ENCODE measurements around the gene MEGF11.
A peak's percentile ranks its signal among the peaks of the same experiment; 100 is the strongest.

MEGF11 gene

GRCh38 chr15:65918357-65918920 lies 335.1 kb downstream of the MEGF11 start:
- Mint-ChIP-seq H3K36me3 (ENCODE audit: insufficient read depth) (no peaks in the 10 kb centered on the region), H3K27ac (peak overlapping the region in 1 of 2 donors; percentile 21), H3K9me3 (no peaks in the 10 kb centered on the region), H3K4me3 (no peak overlapping the region), H3K27me3 (no peaks in the 10 kb centered on the region), H3K4me1 (ENCODE audit: low read depth in 2 of 2) (peaks cover 3 to 10% of the 10 kb centered on the region in 2 donors)
- no peak for DNase-seq
- ATAC-seq (replicated peaks): no peak

- DNase-seq (no peak), ATAC-seq (replicated peaks) (no peak)
- no peaks in the 10 kb centered on the region for H3K27me3 Mint-ChIP-seq
- peaks cover 3 to 10% of the 10 kb centered on the region in 2 donors for H3K4me1 Mint-ChIP-seq (ENCODE audit: low read depth in 2 of 2)
- H3K27ac Mint-ChIP-seq: peak overlapping the region in 1 of 2 donors; percentile 21
- no peaks in the 10 kb centered on the region for H3K36me3 Mint-ChIP-seq (ENCODE audit: insufficient read depth)
- H3K4me3 Mint-ChIP-seq: no peak overlapping the region
- H3K9me3 Mint-ChIP-seq: no peaks in the 10 kb centered on the region
Observed at GRCh38 chr15:65917936-65918335, 335.6 kb downstream of the MEGF11 start.

- peak overlapping the region; percentile 12 to 41 for H3K27ac Mint-ChIP-seq
- ATAC-seq (replicated peaks) (no peak), DNase-seq (no peak)
- no peaks in the 10 kb centered on the region for H3K27me3 Mint-ChIP-seq
- H3K36me3 Mint-ChIP-seq (ENCODE audit: insufficient read depth): no peaks in the 10 kb centered on the region
- no peaks in the 10 kb centered on the region for H3K9me3 Mint-ChIP-seq
- H3K4me3 Mint-ChIP-seq: no peak overlapping the region
- H3K4me1 Mint-ChIP-seq (ENCODE audit: low read depth in 2 of 2): peaks cover 3 to 10% of the 10 kb centered on the region in 2 donors
Observed at GRCh38 chr15:65917407-65917756, 336.2 kb downstream of the MEGF11 start.

- no peak for DNase-seq
Observed at GRCh38 chr15:65916664-65917406, 336.7 kb downstream of the MEGF11 start.

GRCh38 chr15:65916041-65916663 lies 337.4 kb downstream of the MEGF11 start:
- no peak for ATAC-seq (replicated peaks)
- peak overlapping the region in 1 of 2 donors; percentile 57 for H3K27ac Mint-ChIP-seq
- H3K9me3 Mint-ChIP-seq: no peaks in the 10 kb centered on the region

More at GRCh38 chr15:65916664-65917406, 336.7 kb downstream of the MEGF11 start:
- peak; percentile 75 for ATAC-seq (replicated peaks)
- H3K36me3 Mint-ChIP-seq (ENCODE audit: insufficient read depth): no peaks in the 10 kb centered on the region
- no peak overlapping the region for H3K4me3 Mint-ChIP-seq
- no peaks in the 10 kb centered on the region for H3K27me3 Mint-ChIP-seq
- peak overlapping the region; percentile 12 to 41 for H3K27ac Mint-ChIP-seq
- peaks cover 3 to 10% of the 10 kb centered on the region in 2 donors for H3K4me1 Mint-ChIP-seq (ENCODE audit: low read depth in 2 of 2)
- no peaks in the 10 kb centered on the region for H3K9me3 Mint-ChIP-seq

GRCh38 chr15:65914981-65915925 lies 338.3 kb downstream of the MEGF11 start:
- DNase-seq (no peak), ATAC-seq (replicated peaks) (no peak)
- Mint-ChIP-seq H3K4me1 (ENCODE audit: low read depth in 2 of 2) (peaks cover 3 to 10% of the 10 kb centered on the region in 2 donors), H3K27me3 (no peaks in the 10 kb centered on the region), H3K36me3 (ENCODE audit: insufficient read depth) (no peaks in the 10 kb centered on the region), H3K27ac (peak overlapping the region in 1 of 2 donors; percentile 57), H3K4me3 (no peak overlapping the region), H3K9me3 (no peaks in the 10 kb centered on the region)

More at GRCh38 chr15:65916041-65916663, 337.4 kb downstream of the MEGF11 start:
- no peak for DNase-seq
- H3K4me3 Mint-ChIP-seq: no peak overlapping the region
- peaks cover 3 to 10% of the 10 kb centered on the region in 2 donors for H3K4me1 Mint-ChIP-seq (ENCODE audit: low read depth in 2 of 2)
- H3K36me3 Mint-ChIP-seq (ENCODE audit: insufficient read depth): no peaks in the 10 kb centered on the region
- no peaks in the 10 kb centered on the region for H3K27me3 Mint-ChIP-seq

GRCh38 chr15:65914386-65914785 lies 339.2 kb downstream of the MEGF11 start:
- H3K27me3 Mint-ChIP-seq: no peaks in the 10 kb centered on the region

GRCh38 chr15:65913631-65914199 lies 339.8 kb downstream of the MEGF11 start:
- H3K27me3 Mint-ChIP-seq: no peaks in the 10 kb centered on the region
- H3K9me3 Mint-ChIP-seq: no peaks in the 10 kb centered on the region
- H3K36me3 Mint-ChIP-seq (ENCODE audit: insufficient read depth): no peaks in the 10 kb centered on the region
- H3K4me3 Mint-ChIP-seq: no peak overlapping the region
- H3K27ac Mint-ChIP-seq: no peak overlapping the region
- ATAC-seq (replicated peaks) (no peak), DNase-seq (no peak)
- peaks cover 3 to 10% of the 10 kb centered on the region in 2 donors for H3K4me1 Mint-ChIP-seq (ENCODE audit: low read depth in 2 of 2)

More at GRCh38 chr15:65914386-65914785, 339.2 kb downstream of the MEGF11 start:
- Mint-ChIP-seq H3K4me1 (ENCODE audit: low read depth in 2 of 2) (peaks cover 3 to 10% of the 10 kb centered on the region in 2 donors), H3K36me3 (ENCODE audit: insufficient read depth) (no peaks in the 10 kb centered on the region), H3K4me3 (no peak overlapping the region), H3K9me3 (no peaks in the 10 kb centered on the region), H3K27ac (no peak overlapping the region)
- DNase-seq (no peak), ATAC-seq (replicated peaks) (no peak)

- Mint-ChIP-seq H3K9me3 (no peaks in the 10 kb centered on the region), H3K27me3 (no peaks in the 10 kb centered on the region), H3K4me1 (ENCODE audit: low read depth in 2 of 2) (peaks cover 3 to 6% of the 10 kb centered on the region in 2 donors), H3K27ac (no peak overlapping the region), H3K36me3 (ENCODE audit: insufficient read depth) (peaks cover under 1% of the 10 kb centered on the region), H3K4me3 (no peak overlapping the region)
- DNase-seq (no peak), ATAC-seq (replicated peaks) (no peak)
Observed at GRCh38 chr15:65912235-65912634, 341.3 kb downstream of the MEGF11 start.

- H3K4me1 Mint-ChIP-seq (ENCODE audit: low read depth in 2 of 2): peaks cover 0 to 2% of the 10 kb centered on the region in 2 donors
- H3K27ac Mint-ChIP-seq: no peak overlapping the region
- H3K36me3 Mint-ChIP-seq (ENCODE audit: insufficient read depth): peaks cover 9% of the 10 kb centered on the region
- ATAC-seq (replicated peaks): no peak
- no peaks in the 10 kb centered on the region for H3K27me3 Mint-ChIP-seq
- DNase-seq: no peak
- H3K4me3 Mint-ChIP-seq: no peak overlapping the region
- H3K9me3 Mint-ChIP-seq: no peaks in the 10 kb centered on the region
Observed at GRCh38 chr15:65910341-65910740, 343.2 kb downstream of the MEGF11 start.

- H3K27ac Mint-ChIP-seq: no peak overlapping the region
Observed at GRCh38 chr15:65909831-65910230, 343.7 kb downstream of the MEGF11 start.

GRCh38 chr15:65908876-65909275 lies 344.7 kb downstream of the MEGF11 start:
- ATAC-seq (replicated peaks) (no peak), DNase-seq (no peak)
- Mint-ChIP-seq H3K27ac (peak overlapping the region; percentile 45 to 86), H3K36me3 (ENCODE audit: insufficient read depth) (peaks cover 9% of the 10 kb centered on the region), H3K4me3 (no peak overlapping the region), H3K4me1 (ENCODE audit: low read depth in 2 of 2) (no peaks in the 10 kb centered on the region), H3K9me3 (no peaks in the 10 kb centered on the region), H3K27me3 (no peaks in the 10 kb centered on the region)

More at GRCh38 chr15:65909831-65910230, 343.7 kb downstream of the MEGF11 start:
- DNase-seq (no peak), ATAC-seq (replicated peaks) (no peak)
- no peaks in the 10 kb centered on the region for H3K4me1 Mint-ChIP-seq (ENCODE audit: low read depth in 2 of 2)
- H3K36me3 Mint-ChIP-seq (ENCODE audit: insufficient read depth): peaks cover 9% of the 10 kb centered on the region
- no peaks in the 10 kb centered on the region for H3K27me3 Mint-ChIP-seq
- H3K4me3 Mint-ChIP-seq: no peak overlapping the region
- H3K9me3 Mint-ChIP-seq: no peaks in the 10 kb centered on the region

- Mint-ChIP-seq H3K4me3 (no peak overlapping the region), H3K9me3 (no peaks in the 10 kb centered on the region), H3K27me3 (no peaks in the 10 kb centered on the region), H3K27ac (no peak overlapping the region), H3K4me1 (ENCODE audit: low read depth in 2 of 2) (no peaks in the 10 kb centered on the region), H3K36me3 (ENCODE audit: insufficient read depth) (peaks cover 9% of the 10 kb centered on the region)
- ATAC-seq (replicated peaks): no peak
- DNase-seq: no peak
Observed at GRCh38 chr15:65907661-65908060, 345.9 kb downstream of the MEGF11 start.
